Left ventricle myocardium inferior (tissue), 1 donor: ENCODE data around the gene HIVEP2. TPM values are rescaled to one million over a fixed set of nuclear protein-coding genes. Genes with fewer than 3 reads are reported as not detected.

Source experiments
- DNase-seq: peaks from one replicate; pipeline ENCODE4 v3.0.0-alpha.2; 2020
- H3K27ac ChIP-seq: fragments of 200-600 bp; replicated peaks from 2 replicates; pipeline ENCODE4 v1.8.0; 2021
- H3K27me3 ChIP-seq: fragments of 200-600 bp; 2 replicates; pipeline ENCODE4 v1.8.0; 2021; ENCODE audit warnings: low read depth
- H3K36me3 ChIP-seq: fragments of 200-600 bp; 2 replicates; pipeline ENCODE4 v1.8.0; 2021
- H3K4me1 ChIP-seq: fragments of 200-600 bp; 2 replicates; pipeline ENCODE4 v1.8.0; 2021
- H3K4me3 ChIP-seq: fragments of 200-600 bp; 2 replicates; pipeline ENCODE4 v1.8.0; 2021; ENCODE audit warnings: mild to moderate bottlenecking, moderate library complexity
- H3K9me3 ChIP-seq: fragments of 200-600 bp; replicated peaks from 2 replicates; pipeline ENCODE4 v1.8.0; 2021
- intact Hi-C: fragments of 100-400 bp; cut with micrococcal nuclease; formaldehyde crosslinking; loops from one replicate; pipeline ENCODE4 v1.11.0; 2022
- total RNA-seq: library from RNA; stranded (reverse); fragmentation: NEBNext Ultra II Directional; extraction: Animal tissue kit (Norgen Biotek cat#: 25700); gene quantifications from one replicate; pipeline ENCODE4 v1.2.1, GENCODE V29; 2021
- TF ChIP-seq, protein P1 (sequence below): fragments of 200-600 bp; IDR thresholded peaks from 2 replicates; pipeline ENCODE4 v1.8.0; 2021; ENCODE audit warnings: antibody characterized with exemption, mild to moderate bottlenecking, borderline replicate concordance
- donor health status: DM: no; HTN: yes; CAD: no; lungs with severe emphysema.

The HIVEP2 gene
- total RNA-seq, 1 donor from 2014 or later: 16.2 TPM

DNA sequence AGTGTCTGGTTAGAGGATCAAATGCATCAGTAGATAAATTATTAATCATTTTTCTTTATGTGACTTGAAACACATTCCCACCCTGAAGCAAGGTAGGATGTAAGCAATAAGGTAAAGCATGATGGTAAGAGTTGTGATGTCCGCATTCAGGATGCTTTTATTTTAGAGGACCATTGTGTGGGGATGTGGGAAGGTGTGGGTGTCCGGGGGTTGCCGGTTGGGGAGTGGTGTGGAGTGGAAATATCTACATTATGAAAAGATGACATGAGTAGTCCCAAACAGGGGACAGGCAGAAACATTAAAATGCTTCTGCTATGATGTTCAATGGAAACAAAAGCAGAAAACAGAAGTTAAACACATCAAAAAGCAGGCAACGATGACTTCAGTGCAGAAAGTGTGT, 215.4 kb downstream of the HIVEP2 start:
- Histone ChIP-seq H3K4me3 (no peak overlapping the region), H3K27ac (no peak overlapping the region), H3K36me3 (no peaks in the 10 kb centered on the region), H3K9me3 (peaks cover 4% of the 10 kb centered on the region), H3K27me3 (no peaks in the 10 kb centered on the region), H3K4me1 (peaks cover 22% of the 10 kb centered on the region)
- DNase-seq: no peak
- TF ChIP-seq, protein P1, sequence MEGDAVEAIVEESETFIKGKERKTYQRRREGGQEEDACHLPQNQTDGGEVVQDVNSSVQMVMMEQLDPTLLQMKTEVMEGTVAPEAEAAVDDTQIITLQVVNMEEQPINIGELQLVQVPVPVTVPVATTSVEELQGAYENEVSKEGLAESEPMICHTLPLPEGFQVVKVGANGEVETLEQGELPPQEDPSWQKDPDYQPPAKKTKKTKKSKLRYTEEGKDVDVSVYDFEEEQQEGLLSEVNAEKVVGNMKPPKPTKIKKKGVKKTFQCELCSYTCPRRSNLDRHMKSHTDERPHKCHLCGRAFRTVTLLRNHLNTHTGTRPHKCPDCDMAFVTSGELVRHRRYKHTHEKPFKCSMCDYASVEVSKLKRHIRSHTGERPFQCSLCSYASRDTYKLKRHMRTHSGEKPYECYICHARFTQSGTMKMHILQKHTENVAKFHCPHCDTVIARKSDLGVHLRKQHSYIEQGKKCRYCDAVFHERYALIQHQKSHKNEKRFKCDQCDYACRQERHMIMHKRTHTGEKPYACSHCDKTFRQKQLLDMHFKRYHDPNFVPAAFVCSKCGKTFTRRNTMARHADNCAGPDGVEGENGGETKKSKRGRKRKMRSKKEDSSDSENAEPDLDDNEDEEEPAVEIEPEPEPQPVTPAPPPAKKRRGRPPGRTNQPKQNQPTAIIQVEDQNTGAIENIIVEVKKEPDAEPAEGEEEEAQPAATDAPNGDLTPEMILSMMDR: no peak
- intact Hi-C loops: no loop called here

- Histone ChIP-seq H3K4me3 (peak overlapping the region; percentile 30), H3K4me1 (peaks cover 22% of the 10 kb centered on the region), H3K27ac (no peak overlapping the region), H3K36me3 (no peaks in the 10 kb centered on the region), H3K9me3 (peaks cover 4% of the 10 kb centered on the region), H3K27me3 (no peaks in the 10 kb centered on the region)
- intact Hi-C loops: no loop called here
- TF ChIP-seq, protein P1: no peak
- no peak for DNase-seq
These were observed 216.0 kb downstream of the HIVEP2 start for GRCh38 chr6:142728910-142729481.

GRCh38 chr6:142728364-142728763, 216.6 kb downstream of the HIVEP2 start:
- TF ChIP-seq, protein P1: no peak
- intact Hi-C loops: no loop called here

GRCh38 chr6:142726616-142727015, 218.4 kb downstream of the HIVEP2 start:
- peaks cover 30% of the 10 kb centered on the region for H3K4me1 ChIP-seq
- H3K4me3 ChIP-seq: no peak overlapping the region
- DNase-seq: no peak
- H3K27ac ChIP-seq: no peak overlapping the region
- no peaks in the 10 kb centered on the region for H3K9me3 ChIP-seq
- H3K27me3 ChIP-seq: no peaks in the 10 kb centered on the region
- intact Hi-C loops: no loop called here
- H3K36me3 ChIP-seq: no peaks in the 10 kb centered on the region
- TF ChIP-seq, protein P1: no peak

More at GRCh38 chr6:142728364-142728763, 216.6 kb downstream of the HIVEP2 start:
- Histone ChIP-seq H3K36me3 (no peaks in the 10 kb centered on the region), H3K27me3 (no peaks in the 10 kb centered on the region), H3K4me3 (no peak overlapping the region), H3K4me1 (peaks cover 22% of the 10 kb centered on the region), H3K27ac (no peak overlapping the region), H3K9me3 (peaks cover 4% of the 10 kb centered on the region)
- no peak for DNase-seq

GRCh38 chr6:142725024-142725770, 219.8 kb downstream of the HIVEP2 start:
- Histone ChIP-seq H3K4me1 (peaks cover 31% of the 10 kb centered on the region), H3K4me3 (no peak overlapping the region), H3K36me3 (no peaks in the 10 kb centered on the region), H3K27me3 (no peaks in the 10 kb centered on the region), H3K9me3 (no peaks in the 10 kb centered on the region), H3K27ac (no peak overlapping the region)
- intact Hi-C loops: no loop called here
- TF ChIP-seq, protein P1: no peak
- DNase-seq: no peak
